GM19035 (cell line): Measurements from ENCODE around the gene TBCEL.
A peak's percentile ranks its signal among the peaks of the same experiment; 100 is the strongest.

ENCODE experiments used
- ATAC-seq: cut with Tn5 transposase; IDR thresholded peaks from one replicate; pipeline ENCODE4 v1.9.1; 2021; ENCODE audit not compliant: unreplicated experiment

The TBCEL gene

DNA sequence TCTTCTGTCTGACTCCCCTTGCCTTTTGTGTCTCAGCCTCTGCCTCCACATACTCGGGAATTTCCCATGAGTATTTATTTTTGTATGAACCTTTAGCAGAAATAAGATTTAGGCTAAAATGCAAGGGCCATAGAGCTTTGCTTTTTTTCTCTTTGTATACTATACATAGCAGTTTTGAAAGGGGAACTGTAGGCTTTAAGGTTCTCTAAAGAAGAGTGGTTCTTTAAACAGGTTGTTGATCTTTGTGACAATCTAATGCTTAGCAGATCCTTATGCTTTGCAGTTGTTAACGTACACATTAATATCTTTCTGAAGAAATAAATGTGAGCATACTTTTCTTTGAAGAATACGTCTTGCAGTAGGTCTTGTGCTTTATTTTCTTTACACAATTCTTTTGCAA lies 35.0 kb downstream of the TBCEL start:
- no peak for ATAC-seq

- ATAC-seq, result peak; percentile 100
These were observed 35.7 kb downstream of the TBCEL start for GRCh38 chr11:121059605-121060004.

DNA sequence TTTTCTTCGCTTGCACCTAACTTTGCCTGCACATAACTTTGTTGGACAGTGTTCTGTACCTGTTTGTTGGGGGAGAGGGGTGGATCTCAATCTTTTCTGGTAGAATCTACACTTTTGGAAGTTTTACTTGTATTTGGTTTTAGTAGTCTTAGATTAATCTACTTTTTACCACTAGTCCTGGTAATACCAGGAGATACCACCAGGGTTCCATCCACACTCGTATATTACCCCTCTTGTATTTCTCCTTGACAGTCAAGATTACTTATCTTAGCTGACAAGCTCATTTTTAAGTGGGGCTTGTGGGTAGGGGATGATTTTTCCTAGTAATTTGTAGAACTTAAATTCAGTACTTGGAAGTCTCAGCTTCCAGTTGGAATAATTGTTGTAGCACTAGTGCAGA lies 39.8 kb downstream of the TBCEL start:
- ATAC-seq, result no peak

GRCh38 chr11:121066623-121067022 lies 42.7 kb downstream of the TBCEL start:
- no peak for ATAC-seq

GRCh38 chr11:121067026-121067425 lies 43.1 kb downstream of the TBCEL start:
- ATAC-seq, result no peak

- no peak for ATAC-seq
These were observed 43.6 kb downstream of the TBCEL start for GRCh38 chr11:121067453-121067852.

GRCh38 chr11:121067962-121068647 lies 44.2 kb downstream of the TBCEL start:
- no peak for ATAC-seq

GRCh38 chr11:121068787-121069186 lies 44.9 kb downstream of the TBCEL start:
- no peak for ATAC-seq

DNA sequence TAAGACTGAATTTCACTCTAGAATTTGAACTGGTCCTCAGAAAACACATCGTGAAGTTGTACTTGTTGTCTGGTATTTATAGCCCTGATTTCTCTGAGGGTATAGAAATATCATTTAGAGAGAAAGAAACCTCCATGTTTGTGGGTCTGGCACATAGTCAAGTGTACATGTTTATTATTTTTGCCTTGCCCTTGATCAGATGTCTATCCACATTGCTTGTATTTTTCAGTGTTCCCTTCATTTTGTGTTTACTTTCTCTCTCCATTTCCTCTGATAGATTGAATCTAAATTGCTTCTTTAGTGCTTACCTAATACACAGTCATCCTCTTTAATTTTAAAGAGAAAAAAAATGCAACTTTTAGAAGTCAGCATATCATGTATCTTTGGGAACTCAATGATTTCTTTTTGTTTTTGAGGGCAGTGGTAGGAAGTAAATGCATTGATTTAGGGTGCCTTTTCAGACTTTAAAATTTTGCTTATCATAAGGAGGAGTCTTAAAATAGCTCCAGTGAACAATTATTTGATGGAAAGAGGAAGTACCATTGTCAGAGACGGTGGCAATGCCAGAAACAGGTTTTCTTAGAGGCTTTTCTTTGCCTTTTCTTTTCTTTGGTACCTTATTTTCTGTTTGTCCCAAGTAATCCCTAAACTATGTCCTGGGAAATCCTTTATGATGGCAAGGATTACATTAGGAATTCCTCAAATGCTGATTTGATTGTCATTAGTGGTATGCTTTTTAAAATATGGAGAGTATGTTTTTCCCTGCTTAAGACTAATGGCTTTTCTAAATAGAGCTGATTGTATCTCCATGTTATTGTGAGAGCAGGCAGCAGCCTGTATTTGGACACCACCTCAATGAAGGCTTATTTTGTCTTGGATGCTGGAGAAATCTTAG lies 47.3 kb downstream of the TBCEL start:
- no peak for ATAC-seq

DNA sequence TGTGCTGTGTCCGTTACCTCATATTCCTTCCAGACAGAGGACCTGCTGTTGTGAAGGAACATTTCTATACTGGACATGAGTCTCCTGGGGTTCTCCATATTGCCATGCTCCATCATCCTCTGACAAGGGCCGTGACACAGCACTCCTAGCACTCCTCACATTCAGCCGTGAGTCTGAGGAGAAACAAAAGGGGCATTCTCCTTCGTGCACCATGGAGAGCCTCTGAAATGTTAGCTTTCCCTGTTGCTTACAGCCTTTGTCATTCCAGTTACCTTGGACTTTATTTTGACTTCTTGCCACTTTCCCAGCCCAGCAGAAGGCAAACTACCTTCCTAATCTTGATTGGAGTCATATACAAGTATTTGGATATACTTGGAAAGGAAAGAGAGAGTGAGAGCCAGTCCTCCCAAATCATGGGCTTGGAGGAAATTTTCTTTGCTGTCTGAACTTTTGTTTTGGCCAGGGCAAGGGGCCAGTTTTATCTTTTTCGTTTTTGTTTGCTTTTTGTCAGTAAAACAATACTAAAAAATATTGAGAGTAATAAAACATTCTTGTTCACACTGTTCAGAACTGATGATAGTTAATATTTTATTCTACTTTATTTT lies 48.0 kb downstream of the TBCEL start:
- ATAC-seq, result no peak

DNA sequence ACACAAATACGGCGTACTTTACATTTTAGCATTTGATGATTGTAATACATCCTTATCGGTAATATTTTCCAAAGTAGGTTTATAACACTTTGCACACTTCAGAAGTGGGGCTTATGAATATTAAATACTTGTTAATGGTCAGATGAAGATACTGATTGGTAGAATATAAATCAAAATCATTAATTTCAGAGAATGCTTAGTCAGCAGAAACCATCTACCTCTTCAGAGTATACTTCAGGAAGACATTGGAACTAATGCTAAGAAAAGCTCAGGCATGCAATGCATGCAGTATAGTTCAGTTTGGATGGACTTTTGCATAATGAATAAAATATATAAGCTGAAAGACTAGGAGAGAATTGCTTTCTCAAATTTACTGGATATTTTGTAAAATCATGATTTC lies 57.4 kb downstream of the TBCEL start:
- no peak for ATAC-seq

DNA sequence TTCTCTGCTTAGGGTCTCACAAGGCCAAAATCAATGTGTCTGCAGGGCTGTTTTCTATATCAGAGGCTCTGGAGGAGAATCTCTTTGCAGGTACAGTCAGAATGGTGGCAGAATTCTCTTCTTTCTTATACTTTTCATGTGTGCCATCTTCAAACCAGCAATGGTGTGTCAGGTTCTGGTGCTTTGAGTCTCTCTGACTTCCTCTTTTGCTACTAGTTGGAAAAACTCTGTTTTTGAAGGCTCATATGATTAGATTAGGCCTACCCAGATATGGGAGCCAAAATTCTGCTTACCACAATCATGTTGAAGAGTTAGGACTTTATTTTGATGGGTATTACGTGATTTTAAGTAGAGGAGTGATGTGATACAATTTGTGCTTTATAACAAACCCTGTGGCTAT lies 58.3 kb downstream of the TBCEL start:
- no peak for ATAC-seq

- ATAC-seq, result no peak
These were observed 58.8 kb downstream of the TBCEL start for GRCh38 chr11:121082670-121083069.

- no peak for ATAC-seq
These were observed 63.0 kb downstream of the TBCEL start for GRCh38 chr11:121086866-121087265.

DNA sequence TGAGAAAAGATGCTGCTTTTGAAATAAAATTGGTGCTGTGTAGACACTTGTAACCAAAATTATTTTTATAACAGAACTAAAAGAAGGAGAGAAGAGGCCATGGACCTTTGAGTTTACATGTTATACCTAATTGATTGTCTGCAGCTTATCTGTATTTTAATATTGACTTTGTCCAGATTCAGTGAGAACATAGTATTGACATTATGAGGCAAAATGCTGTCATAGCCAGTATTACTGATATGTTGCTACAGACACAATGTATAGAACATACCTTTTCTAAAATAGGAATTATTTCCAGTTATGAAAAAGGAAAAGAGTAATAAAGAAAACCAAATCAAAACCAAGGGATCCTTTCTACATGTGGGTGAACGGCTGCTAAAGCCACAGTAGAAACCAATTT lies 65.7 kb downstream of the TBCEL start:
- no peak for ATAC-seq

DNA sequence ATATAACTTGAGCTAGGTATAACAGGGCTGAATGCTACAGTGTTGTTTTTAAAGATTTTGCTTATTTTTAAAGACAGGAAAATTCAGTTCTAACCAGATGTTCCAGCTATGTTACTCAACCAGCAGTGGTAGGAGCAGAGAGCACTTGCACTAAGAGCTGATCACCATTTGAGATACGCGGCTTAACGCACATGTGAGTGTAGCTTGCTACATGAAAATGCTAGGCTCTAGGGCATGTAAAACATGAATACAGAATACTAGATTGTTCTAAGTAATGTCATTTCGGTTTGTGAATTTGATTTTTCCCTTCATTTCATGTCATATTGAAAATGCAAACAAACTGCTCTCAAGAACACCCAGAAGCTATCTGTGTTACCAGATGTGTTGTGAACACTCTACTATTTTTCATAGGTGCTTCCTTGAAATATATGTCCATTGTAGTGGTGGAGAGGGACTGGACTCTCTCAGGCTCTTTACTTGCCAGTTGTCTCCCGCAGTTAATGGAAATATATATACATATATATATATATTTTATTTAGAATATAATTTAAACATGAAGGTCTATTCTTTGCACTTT lies 66.3 kb downstream of the TBCEL start:
- no peak for ATAC-seq

DNA sequence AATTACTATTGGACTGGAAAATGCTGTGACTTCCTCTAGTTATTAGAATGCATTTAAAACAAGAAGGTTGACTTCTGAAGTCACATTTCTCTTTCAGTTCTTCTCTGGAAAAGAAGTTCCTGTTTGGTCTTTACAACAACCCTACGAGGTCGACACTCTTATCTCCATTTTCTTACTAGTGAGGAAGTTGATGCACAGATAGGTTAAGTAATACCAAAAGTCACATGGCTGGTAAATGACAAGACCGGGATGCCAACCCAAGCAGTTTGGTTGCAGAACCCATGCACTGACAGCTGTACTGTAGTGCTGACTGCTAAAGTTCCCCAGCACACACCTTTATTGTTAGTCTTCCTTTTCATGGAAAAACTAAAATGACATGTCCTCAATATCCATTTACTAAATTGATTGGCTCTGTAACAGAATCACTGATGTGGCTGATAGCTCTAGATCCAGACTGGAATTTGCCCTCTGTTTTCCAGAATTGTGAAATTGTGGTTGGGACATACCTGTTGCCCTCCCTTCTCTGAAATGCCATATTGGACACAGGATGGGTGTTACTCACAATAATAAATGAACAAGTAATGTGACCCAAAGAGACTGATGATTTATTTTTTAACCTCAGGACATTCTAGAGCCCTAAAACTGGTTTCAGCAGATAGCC lies 67.7 kb downstream of the TBCEL start:
- no peak for ATAC-seq

- ATAC-seq, result no peak
These were observed 71.7 kb downstream of the TBCEL start for GRCh38 chr11:121095561-121095960.

DNA sequence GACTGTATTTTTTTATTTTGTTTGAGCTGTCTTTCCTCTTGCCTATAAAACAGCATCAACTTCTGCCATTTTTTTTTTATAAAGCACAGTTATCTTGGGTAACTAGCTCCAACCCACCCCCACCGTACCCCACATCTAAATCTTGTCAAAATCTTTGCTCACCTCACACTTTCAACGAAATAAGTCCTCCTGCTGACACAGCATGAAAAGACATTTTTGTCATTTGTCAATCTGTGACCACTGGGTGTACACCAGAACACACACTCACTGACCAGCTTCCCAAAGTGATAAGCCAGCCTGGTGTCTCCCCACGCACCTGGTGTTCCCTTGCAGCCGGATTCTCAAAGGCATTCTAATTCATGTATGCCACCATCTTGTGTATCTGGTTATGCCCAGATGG lies 75.5 kb downstream of the TBCEL start:
- no peak for ATAC-seq

DNA sequence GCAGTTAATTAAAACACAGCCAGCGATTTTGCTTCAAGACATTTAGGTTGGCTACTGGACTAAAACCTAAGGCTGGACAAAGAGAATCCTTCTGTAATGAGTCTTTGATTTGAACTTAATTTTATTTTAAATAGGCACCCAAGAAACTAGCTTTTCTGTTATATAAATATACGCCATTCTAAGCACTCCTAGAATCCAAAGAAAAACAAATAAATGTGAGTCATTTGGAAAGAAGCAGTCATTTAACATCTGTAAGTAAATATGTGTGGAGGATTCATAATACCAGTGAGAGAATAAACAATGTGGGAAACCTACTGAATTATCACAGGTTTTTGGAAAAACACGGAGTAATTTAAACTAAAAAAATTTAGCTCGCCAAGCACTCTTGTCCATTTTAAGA lies 76.0 kb downstream of the TBCEL start:
- ATAC-seq, result no peak

DNA sequence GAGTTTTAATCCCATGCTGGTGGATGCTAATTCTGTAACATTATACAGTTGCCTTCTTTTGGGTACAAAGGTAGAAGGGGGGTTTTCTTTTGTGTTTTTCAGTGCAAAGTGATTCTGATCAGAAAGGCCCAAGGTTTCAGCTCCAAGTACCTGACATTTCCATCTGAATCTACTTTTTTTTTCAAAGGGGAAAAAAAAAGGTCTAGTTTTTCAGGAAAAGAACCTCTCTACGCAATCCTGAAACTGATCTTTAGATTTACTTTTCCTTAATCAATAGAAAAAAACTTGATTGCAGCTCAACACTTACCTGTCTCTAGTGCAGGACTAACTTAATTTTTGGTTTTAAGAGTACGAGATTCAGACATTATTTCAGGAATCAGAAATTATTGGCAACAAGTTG lies 77.0 kb downstream of the TBCEL start, which contains the start of gene TECTA:
TSS of gene TECTA (plus strand) at position 301 of the 400 bp plus-strand sequence. CDS start 1,423 bp downstream, outside the sequence.
- no peak for ATAC-seq
